Vagina (tissue), 2 donors: ENCODE data around the gene CNTN1. TPM values are rescaled to one million over a fixed set of nuclear protein-coding genes. Genes with fewer than 3 reads are reported as not detected.

ENCODE experiments used
- DNase-seq, 2 donors: peaks; one replicate each; pipeline ENCODE4 v3.0.0-alpha.2; 2017; ENCODE audit errors: extremely low spot score in 2 of 2
- H3K27ac ChIP-seq: fragments of 200-600 bp; sonication (generic); one replicate; pipeline ENCODE4 v1.5.1; 2019
- H3K27me3 ChIP-seq: fragments of 200-600 bp; sonication (generic); one replicate; pipeline ENCODE4 v1.5.1; 2019
- H3K36me3 ChIP-seq, 2 donors: fragments of 200-600 bp; sonication (generic); one replicate each; pipeline ENCODE4 v1.5.1; 2017 to 2019
- H3K4me1 ChIP-seq: fragments of 200-600 bp; sonication (generic); one replicate; pipeline ENCODE4 v1.5.1; 2019
- H3K4me3 ChIP-seq, 2 donors: fragments of 200-600 bp; sonication (generic); 1 replicate in 1 of 2; 2 replicates in 1 of 2; pipeline ENCODE4 v1.5.1; 2016 to 2019
- H3K9me3 ChIP-seq: fragments of 200-600 bp; sonication (generic); one replicate; pipeline ENCODE4 v1.5.1; 2019
- POLR2A ChIP-seq, 2 donors: fragments of 450-650 bp; IDR thresholded peaks; one replicate each; pipeline ENCODE4 v1.6.1; 2017; ENCODE audit warnings: antibody characterized with exemption in 2 of 2, mild to moderate bottlenecking in 2 of 2, moderate library complexity in 2 of 2
- POLR2AphosphoS5 ChIP-seq, 2 donors: sonication (generic); formaldehyde crosslinking; IDR thresholded peaks; one replicate each; pipeline ENCODE4 v1.9.0; 2017; ENCODE audit warnings: antibody characterized with exemption in 2 of 2, mild to moderate bottlenecking in 2 of 2, low read depth in 1 of 2; ENCODE audit not compliant: insufficient read depth in 1 of 2
- intact Hi-C: fragments of 100-400 bp; cut with DNase I; formaldehyde crosslinking; loops from one replicate; pipeline ENCODE4 v1.15.1; 2023
- total RNA-seq: library from RNA; depleted of rRNA; stranded (reverse); fragments of >200 nt; gene quantifications from one replicate; pipeline ENCODE4 v1.2.3, GENCODE V29; 2016
- TF ChIP-seq, protein P1 (sequence below), 3 experiments: fragments of 450-650 bp in 2 of 3; fragments of 200-600 bp in 1 of 3; sonication (generic) in 1 of 3; IDR thresholded peaks; one replicate each; pipeline ENCODE4 v1.5.1; 2017 to 2019; ENCODE audit warnings: antibody characterized with exemption in 3 of 3, mild to moderate bottlenecking in 2 of 3, moderate library complexity in 2 of 3

CNTN1 gene
- total RNA-seq, 1 donor from 2014 or later = 15.2 TPM

DNA sequence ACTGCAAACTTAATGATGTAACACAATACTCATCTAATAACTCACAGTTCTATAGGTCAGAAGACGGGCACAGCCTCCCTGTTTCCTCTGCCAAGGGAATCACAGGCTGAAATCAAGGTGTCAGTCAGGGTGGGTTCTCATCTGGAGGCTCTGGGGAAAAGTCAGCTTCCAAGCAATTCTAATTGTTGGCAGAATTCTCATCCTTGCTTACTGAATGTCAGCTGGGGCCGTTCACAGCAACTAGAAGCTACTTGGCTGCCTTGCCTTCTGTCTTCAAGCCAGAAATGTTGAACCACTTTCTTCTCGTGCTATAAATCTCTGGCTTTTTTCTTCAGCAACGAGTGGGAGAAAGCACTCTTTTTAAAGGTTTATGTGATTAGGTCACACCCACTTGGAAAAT, 415.8 kb downstream of the CNTN1 start:
- DNase-seq = no peak
- Histone ChIP-seq H3K36me3 (no peaks in the 10 kb centered on the region), H3K4me1 (no peaks in the 10 kb centered on the region), H3K4me3 (no peak overlapping the region), H3K9me3 (no peaks in the 10 kb centered on the region), H3K27me3 (no peaks in the 10 kb centered on the region), H3K27ac (no peak overlapping the region)
- TF ChIP-seq POLR2AphosphoS5 (IDR thresholded peaks at IDR 0.05; ENCODE audit: insufficient read depth in 1 of 2, low read depth in 1 of 2) = no peak
- no peak for TF ChIP-seq POLR2A (IDR thresholded peaks at IDR 0.05)
- TF ChIP-seq, protein P1, sequence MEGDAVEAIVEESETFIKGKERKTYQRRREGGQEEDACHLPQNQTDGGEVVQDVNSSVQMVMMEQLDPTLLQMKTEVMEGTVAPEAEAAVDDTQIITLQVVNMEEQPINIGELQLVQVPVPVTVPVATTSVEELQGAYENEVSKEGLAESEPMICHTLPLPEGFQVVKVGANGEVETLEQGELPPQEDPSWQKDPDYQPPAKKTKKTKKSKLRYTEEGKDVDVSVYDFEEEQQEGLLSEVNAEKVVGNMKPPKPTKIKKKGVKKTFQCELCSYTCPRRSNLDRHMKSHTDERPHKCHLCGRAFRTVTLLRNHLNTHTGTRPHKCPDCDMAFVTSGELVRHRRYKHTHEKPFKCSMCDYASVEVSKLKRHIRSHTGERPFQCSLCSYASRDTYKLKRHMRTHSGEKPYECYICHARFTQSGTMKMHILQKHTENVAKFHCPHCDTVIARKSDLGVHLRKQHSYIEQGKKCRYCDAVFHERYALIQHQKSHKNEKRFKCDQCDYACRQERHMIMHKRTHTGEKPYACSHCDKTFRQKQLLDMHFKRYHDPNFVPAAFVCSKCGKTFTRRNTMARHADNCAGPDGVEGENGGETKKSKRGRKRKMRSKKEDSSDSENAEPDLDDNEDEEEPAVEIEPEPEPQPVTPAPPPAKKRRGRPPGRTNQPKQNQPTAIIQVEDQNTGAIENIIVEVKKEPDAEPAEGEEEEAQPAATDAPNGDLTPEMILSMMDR (IDR thresholded peaks at IDR 0.05) = no peak
- intact Hi-C loops = no loop called here

DNA sequence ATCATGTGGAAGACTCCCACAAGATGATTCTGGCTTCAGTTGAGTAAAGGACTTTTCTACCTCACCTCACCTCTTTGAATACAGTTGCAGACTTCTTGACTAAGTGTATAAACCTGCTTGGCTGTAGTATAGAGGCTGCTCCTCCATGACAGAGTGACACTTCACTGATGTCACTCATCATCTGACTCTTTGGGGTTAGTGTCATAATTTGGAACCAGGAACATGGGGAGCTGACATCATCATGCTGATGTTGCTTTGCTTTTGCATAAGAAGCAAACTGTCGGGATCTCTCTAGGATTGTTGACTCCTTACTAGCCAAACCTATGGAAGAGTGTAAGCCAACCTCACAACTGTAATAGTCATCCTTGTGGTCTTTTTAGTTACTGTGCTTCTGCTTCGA, 420.7 kb downstream of the CNTN1 start:
- no peaks in the 10 kb centered on the region for H3K9me3 ChIP-seq
- TF ChIP-seq POLR2A (IDR thresholded peaks at IDR 0.05) (no peak), POLR2AphosphoS5 (IDR thresholded peaks at IDR 0.05; ENCODE audit: insufficient read depth in 1 of 2, low read depth in 1 of 2) (no peak)
- TF ChIP-seq, protein P1 (IDR thresholded peaks at IDR 0.05) = no peak
- no peak for DNase-seq
- H3K4me3 ChIP-seq = no peak overlapping the region
- no peaks in the 10 kb centered on the region for H3K36me3 ChIP-seq
- intact Hi-C loops = no loop called here
- no peaks in the 10 kb centered on the region for H3K4me1 ChIP-seq
- H3K27ac ChIP-seq = no peak overlapping the region
- no peaks in the 10 kb centered on the region for H3K27me3 ChIP-seq

DNA sequence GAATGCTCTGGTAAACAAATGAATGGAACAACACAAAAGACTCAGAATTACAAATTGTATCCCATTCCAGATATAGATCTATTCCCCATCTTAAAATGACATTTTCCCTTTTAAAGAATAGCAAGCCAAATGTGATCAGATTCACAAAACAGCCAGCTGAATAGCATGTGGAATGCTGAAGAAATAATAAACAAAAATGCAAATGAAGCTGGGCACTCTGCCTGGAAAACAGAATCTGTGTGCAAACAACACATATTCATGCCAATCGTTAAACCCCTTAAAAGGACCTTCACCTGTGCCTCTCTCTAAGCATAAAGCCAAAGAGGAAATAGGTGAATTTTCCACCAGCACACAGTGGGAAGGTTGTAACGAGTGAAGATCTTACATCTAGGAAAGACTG, 428.0 kb downstream of the CNTN1 start:
- Histone ChIP-seq H3K4me3 (no peak overlapping the region), H3K27ac (no peak overlapping the region), H3K27me3 (no peaks in the 10 kb centered on the region), H3K36me3 (no peaks in the 10 kb centered on the region), H3K4me1 (peaks cover 5% of the 10 kb centered on the region), H3K9me3 (no peaks in the 10 kb centered on the region)
- intact Hi-C loops = no loop called here
- no peak for DNase-seq
- no peak for TF ChIP-seq POLR2A (IDR thresholded peaks at IDR 0.05)

DNA sequence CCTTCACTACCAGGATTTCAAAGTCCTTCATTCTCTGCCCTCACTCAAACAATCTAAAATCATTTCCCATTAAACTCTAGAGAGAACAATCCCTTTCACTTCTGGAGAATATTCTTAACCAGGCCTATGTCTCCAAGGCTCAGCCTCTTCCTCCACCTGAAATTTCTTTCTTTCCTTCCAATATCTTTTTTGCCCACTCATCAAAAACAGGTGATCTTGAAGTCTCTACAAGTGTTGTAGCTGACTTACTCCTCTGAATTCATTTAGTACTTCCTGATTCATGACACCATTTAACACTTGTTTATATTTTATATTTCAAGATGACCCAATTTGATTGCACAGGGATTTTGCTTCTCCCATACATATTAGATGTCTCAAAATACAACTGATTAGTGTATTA, 429.1 kb downstream of the CNTN1 start:
- Histone ChIP-seq H3K36me3 (no peaks in the 10 kb centered on the region), H3K27ac (no peak overlapping the region), H3K4me3 (no peak overlapping the region), H3K4me1 (peaks cover 5% of the 10 kb centered on the region), H3K9me3 (no peaks in the 10 kb centered on the region), H3K27me3 (no peaks in the 10 kb centered on the region)
- TF ChIP-seq POLR2AphosphoS5 (IDR thresholded peaks at IDR 0.05; ENCODE audit: insufficient read depth in 1 of 2, low read depth in 1 of 2) (no peak), POLR2A (IDR thresholded peaks at IDR 0.05) (no peak)
- TF ChIP-seq, protein P1 (IDR thresholded peaks at IDR 0.05) = no peak
- intact Hi-C loops = no loop called here
- DNase-seq = no peak
